Measurements from ENCODE around the gene CLEC4A. TPM values are rescaled to one million over a fixed set of nuclear protein-coding genes. Genes with fewer than 3 reads are reported as not detected.
A peak's percentile ranks its signal among the peaks of the same experiment; 100 is the strongest.
"Not testable (repeated sequence)": the region's sequence is repeated elsewhere in the genome, so short reads cannot be mapped to it uniquely, and the experiment has no call there.

CLEC4A gene
- 0.96 TPM in 1 of 2 replicates, not detected in the other for total RNA-seq (2014; rRNA removed; shearing (Covaris generic))

- no peak for DNase-seq (ENCODE audit: low read depth)
Observed at GRCh38 chr12:8123124-8123912, at the start of gene CLEC4A. Gene CLEC4A, plus strand, starts transcription at chr12:8123617. Its CDS starts 262 bp downstream, at chr12:8123879.

- DNase-seq (ENCODE audit: low read depth) = no peak
Observed at GRCh38 chr12:8075935-8076334, 47.5 kb upstream of the CLEC4A start.

- DNase-seq (ENCODE audit: low read depth) = no peak
Observed at GRCh38 chr12:8076366-8076765, 47.1 kb upstream of the CLEC4A start.

GRCh38 chr12:8077207-8077606 is 46.2 kb upstream of the CLEC4A start:
- DNase-seq (ENCODE audit: low read depth) = peak; percentile 79

- DNase-seq (ENCODE audit: low read depth) = peak; percentile 56
Observed at GRCh38 chr12:8078398-8078797, 45.0 kb upstream of the CLEC4A start.

- DNase-seq (ENCODE audit: low read depth) = no peak
Observed at GRCh38 chr12:8078916-8079315, 44.5 kb upstream of the CLEC4A start.

GRCh38 chr12:8080120-8080519 is 43.3 kb upstream of the CLEC4A start:
- DNase-seq (ENCODE audit: low read depth) = no peak

- DNase-seq (ENCODE audit: low read depth) = peak; percentile 18
Observed at GRCh38 chr12:8081251-8081920, 42.0 kb upstream of the CLEC4A start.

GRCh38 chr12:8082808-8083100 is 40.7 kb upstream of the CLEC4A start:
- DNase-seq (ENCODE audit: low read depth) = no peak

GRCh38 chr12:8084351-8084750 is 39.1 kb upstream of the CLEC4A start:
- DNase-seq (ENCODE audit: low read depth) = not testable (repeated sequence)

GRCh38 chr12:8087666-8088065 is 35.8 kb upstream of the CLEC4A start:
- no peak for DNase-seq (ENCODE audit: low read depth)

GRCh38 chr12:8088574-8088973 is 34.8 kb upstream of the CLEC4A start:
- no peak for DNase-seq (ENCODE audit: low read depth)

GRCh38 chr12:8089277-8089676 is 34.1 kb upstream of the CLEC4A start:
- not testable (repeated sequence) for DNase-seq (ENCODE audit: low read depth)

GRCh38 chr12:8089716-8090115 is 33.7 kb upstream of the CLEC4A start:
- no peak for DNase-seq (ENCODE audit: low read depth)

- no peak for DNase-seq (ENCODE audit: low read depth)
Observed at GRCh38 chr12:8093291-8093690, 30.1 kb upstream of the CLEC4A start.

- no peak for DNase-seq (ENCODE audit: low read depth)
Observed at GRCh38 chr12:8096281-8096915, 27.0 kb upstream of the CLEC4A start.

GRCh38 chr12:8099235-8099634 is 24.2 kb upstream of the CLEC4A start:
- no peak for DNase-seq (ENCODE audit: low read depth)

- DNase-seq (ENCODE audit: low read depth) = peak; percentile 63
Observed at GRCh38 chr12:8108808-8109398, 14.5 kb upstream of the CLEC4A start.

GRCh38 chr12:8113117-8113516 is 10.3 kb upstream of the CLEC4A start:
- not testable (repeated sequence) for DNase-seq (ENCODE audit: low read depth)

GRCh38 chr12:8120072-8120713 is 3.2 kb upstream of the CLEC4A start:
- DNase-seq (ENCODE audit: low read depth) = no peak

- DNase-seq (ENCODE audit: low read depth) = no peak
Observed at GRCh38 chr12:8127138-8127537, 3.7 kb downstream of the CLEC4A start.
